Osteoblast (primary cell): ENCODE results near the gene HOXB5. TPM values are rescaled to one million over a fixed set of nuclear protein-coding genes. Genes with fewer than 3 reads are reported as not detected.

Experiments used
- DNase-seq: peaks from one replicate; pipeline ENCODE4 v3.0.0; 2011; ENCODE audit warnings: low spot score, mixed read lengths; ENCODE audit not compliant: insufficient read length; ENCODE audit errors: missing footprints
- H2AFZ ChIP-seq: 2 replicates; pipeline ENCODE4 v1.6.0; 2011; ENCODE audit warnings: mild to moderate bottlenecking, low read length
- H3K27ac ChIP-seq: 2 replicates; pipeline ENCODE4 v1.5.1; 2011; ENCODE audit warnings: mild to moderate bottlenecking, low read depth, low read length, moderate library complexity
- H3K27me3 ChIP-seq: 2 replicates; pipeline ENCODE4 v1.6.0; 2012; ENCODE audit warnings: mild to moderate bottlenecking, control low read depth, inconsistent platforms, low read length, moderate library complexity; ENCODE audit not compliant: insufficient read depth
- H3K36me3 ChIP-seq: 2 replicates; pipeline ENCODE4 v1.5.1; 2011; ENCODE audit warnings: mild to moderate bottlenecking, low read length, control low read depth, moderate library complexity; ENCODE audit not compliant: insufficient read depth
- H3K4me1 ChIP-seq: 2 replicates; pipeline ENCODE4 v1.5.1; 2011; ENCODE audit warnings: mild to moderate bottlenecking, low read length, control low read depth, moderate library complexity; ENCODE audit not compliant: insufficient read depth
- H3K4me2 ChIP-seq: 2 replicates; pipeline ENCODE4 v1.6.0; 2011; ENCODE audit warnings: mild to moderate bottlenecking, low read length; ENCODE audit not compliant: insufficient read depth
- H3K4me3 ChIP-seq: fragments of 200-600 bp; sonication (generic); 3 replicates; pipeline ENCODE4 v1.5.1; 2012; ENCODE audit warnings: mild to moderate bottlenecking, low read length, inconsistent platforms; ENCODE audit not compliant: insufficient read depth
- H3K79me2 ChIP-seq: 2 replicates; pipeline ENCODE4 v1.6.0; 2012; ENCODE audit warnings: mild to moderate bottlenecking, low read length, control low read depth, inconsistent platforms; ENCODE audit not compliant: insufficient read depth
- H3K9me3 ChIP-seq: 2 replicates; pipeline ENCODE4 v1.5.1; 2011; ENCODE audit warnings: low read depth, low read length, control low read depth
- H4K20me1 ChIP-seq: 2 replicates; pipeline ENCODE4 v1.6.0; 2012; ENCODE audit warnings: mild to moderate bottlenecking, low read length, control low read depth; ENCODE audit not compliant: insufficient read depth
- total RNA-seq: library from RNA; depleted of rRNA; stranded (reverse); fragments of >200 nt; gene quantifications from 2 replicates; pipeline ENCODE4 v1.2.3, GENCODE V29; 2012
- TF ChIP-seq, protein P1 (sequence below): IDR thresholded peaks from 2 replicates; pipeline ENCODE4 v1.5.1; 2011; ENCODE audit warnings: mild to moderate bottlenecking, low read depth, low read length, moderate library complexity; ENCODE audit errors: extremely low read depth

The HOXB5 gene
- total RNA-seq, 1 donor, result not detected

GRCh38 chr17:48546924-48547807 lies 46.4 kb downstream of the HOXB5 start:
- peak overlapping the region; percentile 45 for H3K4me2 ChIP-seq
- no peaks in the 10 kb centered on the region for H3K9me3 ChIP-seq
- H4K20me1 ChIP-seq, result no peaks in the 10 kb centered on the region
- H3K36me3 ChIP-seq, result no peaks in the 10 kb centered on the region
- TF ChIP-seq, protein P1, sequence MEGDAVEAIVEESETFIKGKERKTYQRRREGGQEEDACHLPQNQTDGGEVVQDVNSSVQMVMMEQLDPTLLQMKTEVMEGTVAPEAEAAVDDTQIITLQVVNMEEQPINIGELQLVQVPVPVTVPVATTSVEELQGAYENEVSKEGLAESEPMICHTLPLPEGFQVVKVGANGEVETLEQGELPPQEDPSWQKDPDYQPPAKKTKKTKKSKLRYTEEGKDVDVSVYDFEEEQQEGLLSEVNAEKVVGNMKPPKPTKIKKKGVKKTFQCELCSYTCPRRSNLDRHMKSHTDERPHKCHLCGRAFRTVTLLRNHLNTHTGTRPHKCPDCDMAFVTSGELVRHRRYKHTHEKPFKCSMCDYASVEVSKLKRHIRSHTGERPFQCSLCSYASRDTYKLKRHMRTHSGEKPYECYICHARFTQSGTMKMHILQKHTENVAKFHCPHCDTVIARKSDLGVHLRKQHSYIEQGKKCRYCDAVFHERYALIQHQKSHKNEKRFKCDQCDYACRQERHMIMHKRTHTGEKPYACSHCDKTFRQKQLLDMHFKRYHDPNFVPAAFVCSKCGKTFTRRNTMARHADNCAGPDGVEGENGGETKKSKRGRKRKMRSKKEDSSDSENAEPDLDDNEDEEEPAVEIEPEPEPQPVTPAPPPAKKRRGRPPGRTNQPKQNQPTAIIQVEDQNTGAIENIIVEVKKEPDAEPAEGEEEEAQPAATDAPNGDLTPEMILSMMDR, result no peak
- no peak for DNase-seq
- H3K4me1 ChIP-seq, result no peaks in the 10 kb centered on the region
- H3K4me3 ChIP-seq, result peak overlapping the region; percentile 1
- no peak overlapping the region for H3K27ac ChIP-seq
- H3K27me3 ChIP-seq, result peaks cover 81% of the 10 kb centered on the region
- peaks cover 3% of the 10 kb centered on the region for H3K79me2 ChIP-seq
- H2AFZ ChIP-seq, result no peak overlapping the region

DNA sequence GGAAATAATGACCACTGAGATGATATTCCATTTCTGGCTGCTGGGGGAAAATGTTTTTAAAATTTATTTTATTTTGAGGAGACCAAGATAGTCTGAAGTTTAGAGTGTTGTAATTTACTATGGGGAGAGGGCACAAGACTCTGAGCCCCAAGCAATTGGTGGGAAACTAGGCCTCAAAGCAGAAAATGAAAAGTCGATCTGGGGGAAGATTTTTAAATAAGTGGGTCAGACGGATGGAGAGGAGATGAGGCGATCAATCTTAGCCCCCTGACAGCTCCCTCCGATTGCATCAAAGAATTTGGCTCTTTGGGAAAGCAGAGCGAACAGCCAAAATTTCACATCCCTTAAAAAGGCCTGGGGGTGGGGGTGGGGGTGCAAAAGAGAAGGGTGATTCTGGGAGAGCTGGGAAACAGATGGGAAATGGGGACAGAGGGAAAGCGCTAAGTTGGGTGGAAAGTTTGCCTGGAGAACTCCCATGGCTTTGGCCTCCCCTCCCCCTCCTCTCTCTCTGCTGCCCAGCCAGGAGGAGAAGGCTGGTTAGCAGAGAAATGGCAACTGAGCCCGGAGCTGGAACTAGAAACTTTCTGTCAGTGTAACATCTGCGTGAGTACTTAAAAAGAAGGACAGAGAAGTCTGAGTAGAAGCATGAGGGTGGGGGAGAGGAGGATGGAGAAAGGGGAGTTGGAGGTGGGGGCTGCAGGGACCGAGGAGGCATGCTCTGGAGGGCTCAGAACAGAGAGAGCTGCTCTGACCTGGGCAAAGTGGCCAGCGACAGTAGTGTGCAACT lies 47.2 kb downstream of the HOXB5 start:
- Histone ChIP-seq H3K4me2 (peak overlapping the region; percentile 45), H3K36me3 (no peaks in the 10 kb centered on the region), H2AFZ (no peak overlapping the region), H3K4me3 (no peak overlapping the region), H3K4me1 (peaks cover 2% of the 10 kb centered on the region), H4K20me1 (no peaks in the 10 kb centered on the region), H3K27me3 (peaks cover 81% of the 10 kb centered on the region), H3K9me3 (no peaks in the 10 kb centered on the region), H3K79me2 (peaks cover 4% of the 10 kb centered on the region), H3K27ac (no peak overlapping the region)
- DNase-seq, result no peak
- TF ChIP-seq, protein P1, result no peak

- Histone ChIP-seq H3K9me3 (no peaks in the 10 kb centered on the region), H3K79me2 (peaks cover 4% of the 10 kb centered on the region), H3K4me1 (peaks cover 5% of the 10 kb centered on the region), H3K4me3 (no peak overlapping the region), H3K27ac (no peak overlapping the region), H4K20me1 (no peaks in the 10 kb centered on the region), H3K27me3 (peaks cover 83% of the 10 kb centered on the region), H3K4me2 (no peak overlapping the region), H2AFZ (no peak overlapping the region), H3K36me3 (no peaks in the 10 kb centered on the region)
- no peak for DNase-seq
- TF ChIP-seq, protein P1, result no peak
These were observed 48.0 kb downstream of the HOXB5 start for GRCh38 chr17:48545539-48545938.

DNA sequence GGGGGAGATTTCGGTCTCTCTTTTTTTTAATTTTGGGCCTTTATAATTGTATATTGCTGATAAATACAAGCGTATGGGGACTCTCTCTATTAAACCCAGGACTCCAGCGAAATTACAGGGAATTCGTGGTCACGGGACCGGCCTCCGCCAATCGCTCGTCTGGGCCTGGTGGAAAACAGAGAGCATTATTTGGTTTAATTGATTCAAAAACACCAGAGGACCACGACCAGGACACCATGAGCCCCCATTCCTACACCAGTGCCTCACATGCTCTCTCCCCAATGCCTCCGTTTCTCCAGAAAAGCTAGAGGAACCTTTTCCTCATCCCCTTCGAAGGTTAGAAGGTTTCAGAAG lies 48.6 kb downstream of the HOXB5 start, which contains the start of gene HOXB2:
Gene HOXB2, minus strand, starts transcription at position 88 of the 354 bp plus-strand sequence. CDS start 198 bp downstream, outside the sequence.
- no peak within 1 kb of the TSS for H2AFZ ChIP-seq

More for the DNA sequence above, 48.6 kb downstream of the HOXB5 start, which contains the start of gene HOXB2:
- Histone ChIP-seq H3K4me2 (peak within 1 kb of the TSS; percentile 78), H3K27me3 (peaks cover 77% of the 10 kb centered on the region), H3K79me2 (peaks cover 4% of the 10 kb centered on the region), H3K36me3 (no peaks in the 10 kb centered on the region), H3K4me3 (peak within 1 kb of the TSS; percentile 72), H4K20me1 (no peaks in the 10 kb centered on the region), H3K27ac (peak within 1 kb of the TSS; percentile 51), H3K4me1 (peaks cover 5% of the 10 kb centered on the region), H3K9me3 (no peaks in the 10 kb centered on the region)
- TF ChIP-seq, protein P1, result no peak
- no peak for DNase-seq
